Mesothelial cell of epicardium (in vitro differentiated cells): ENCODE data around the gene GRIK1. TPM values are rescaled to one million over a fixed set of nuclear protein-coding genes. Genes with fewer than 3 reads are reported as not detected.

Source experiments
- DNase-seq, 2 experiments: peaks; one replicate each; pipeline ENCODE4 v3.0.0; 2021; ENCODE audit warnings: low spot score in 2 of 2; ENCODE audit not compliant: unreplicated experiment in 2 of 2
- H3K27ac Mint-ChIP-seq: 2 replicates; pipeline ENCODE4 v1.8.0; 2021; ENCODE audit warnings: mixed read lengths
- H3K27me3 Mint-ChIP-seq: 2 replicates; pipeline ENCODE4 v1.8.0; 2021; ENCODE audit warnings: low read depth, mixed read lengths
- H3K36me3 Mint-ChIP-seq: 2 replicates; pipeline ENCODE4 v1.8.0; 2021; ENCODE audit warnings: mixed read lengths
- H3K4me1 Mint-ChIP-seq: 2 replicates; pipeline ENCODE4 v1.8.0; 2021; ENCODE audit warnings: mixed read lengths
- H3K4me3 Mint-ChIP-seq: 2 replicates; pipeline ENCODE4 v1.8.0; 2021; ENCODE audit warnings: mild to moderate bottlenecking, moderate library complexity, mixed read lengths
- H3K9me3 Mint-ChIP-seq: 2 replicates; pipeline ENCODE4 v1.8.0; 2021; ENCODE audit warnings: mixed read lengths
- total RNA-seq: library from RNA; stranded (reverse); gene quantifications from 3 replicates; pipeline ENCODE4 v1.2.1, GENCODE V29; 2021
- TF ChIP-seq, protein P1 (sequence below): fragments of 200-600 bp; sonication (generic); IDR thresholded peaks from one replicate; pipeline ENCODE4 v1.5.0; 2021; ENCODE audit warnings: antibody characterized with exemption; ENCODE audit not compliant: unreplicated experiment

The GRIK1 gene
- total RNA-seq, 1 donor from 2014 or later: 5.9 TPM

GRCh38 chr21:29654855-29655254, 284.9 kb downstream of the GRIK1 start:
- TF ChIP-seq, protein P1, sequence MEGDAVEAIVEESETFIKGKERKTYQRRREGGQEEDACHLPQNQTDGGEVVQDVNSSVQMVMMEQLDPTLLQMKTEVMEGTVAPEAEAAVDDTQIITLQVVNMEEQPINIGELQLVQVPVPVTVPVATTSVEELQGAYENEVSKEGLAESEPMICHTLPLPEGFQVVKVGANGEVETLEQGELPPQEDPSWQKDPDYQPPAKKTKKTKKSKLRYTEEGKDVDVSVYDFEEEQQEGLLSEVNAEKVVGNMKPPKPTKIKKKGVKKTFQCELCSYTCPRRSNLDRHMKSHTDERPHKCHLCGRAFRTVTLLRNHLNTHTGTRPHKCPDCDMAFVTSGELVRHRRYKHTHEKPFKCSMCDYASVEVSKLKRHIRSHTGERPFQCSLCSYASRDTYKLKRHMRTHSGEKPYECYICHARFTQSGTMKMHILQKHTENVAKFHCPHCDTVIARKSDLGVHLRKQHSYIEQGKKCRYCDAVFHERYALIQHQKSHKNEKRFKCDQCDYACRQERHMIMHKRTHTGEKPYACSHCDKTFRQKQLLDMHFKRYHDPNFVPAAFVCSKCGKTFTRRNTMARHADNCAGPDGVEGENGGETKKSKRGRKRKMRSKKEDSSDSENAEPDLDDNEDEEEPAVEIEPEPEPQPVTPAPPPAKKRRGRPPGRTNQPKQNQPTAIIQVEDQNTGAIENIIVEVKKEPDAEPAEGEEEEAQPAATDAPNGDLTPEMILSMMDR: no peak
- no peak overlapping the region for H3K27ac Mint-ChIP-seq
- peaks cover 8% of the 10 kb centered on the region for H3K36me3 Mint-ChIP-seq
- no peaks in the 10 kb centered on the region for H3K27me3 Mint-ChIP-seq
- no peak for DNase-seq
- H3K9me3 Mint-ChIP-seq: peaks cover 9% of the 10 kb centered on the region
- no peak overlapping the region for H3K4me3 Mint-ChIP-seq
- peaks cover 28% of the 10 kb centered on the region for H3K4me1 Mint-ChIP-seq

- H3K27me3 Mint-ChIP-seq: no peaks in the 10 kb centered on the region
- no peak overlapping the region for H3K4me3 Mint-ChIP-seq
- peaks cover 32% of the 10 kb centered on the region for H3K4me1 Mint-ChIP-seq
- no peak overlapping the region for H3K27ac Mint-ChIP-seq
- TF ChIP-seq, protein P1: no peak
- H3K9me3 Mint-ChIP-seq: peaks cover 6% of the 10 kb centered on the region
- no peak for DNase-seq
- H3K36me3 Mint-ChIP-seq: peaks cover 5% of the 10 kb centered on the region
These were observed 285.6 kb downstream of the GRIK1 start for GRCh38 chr21:29654203-29654602.

DNA sequence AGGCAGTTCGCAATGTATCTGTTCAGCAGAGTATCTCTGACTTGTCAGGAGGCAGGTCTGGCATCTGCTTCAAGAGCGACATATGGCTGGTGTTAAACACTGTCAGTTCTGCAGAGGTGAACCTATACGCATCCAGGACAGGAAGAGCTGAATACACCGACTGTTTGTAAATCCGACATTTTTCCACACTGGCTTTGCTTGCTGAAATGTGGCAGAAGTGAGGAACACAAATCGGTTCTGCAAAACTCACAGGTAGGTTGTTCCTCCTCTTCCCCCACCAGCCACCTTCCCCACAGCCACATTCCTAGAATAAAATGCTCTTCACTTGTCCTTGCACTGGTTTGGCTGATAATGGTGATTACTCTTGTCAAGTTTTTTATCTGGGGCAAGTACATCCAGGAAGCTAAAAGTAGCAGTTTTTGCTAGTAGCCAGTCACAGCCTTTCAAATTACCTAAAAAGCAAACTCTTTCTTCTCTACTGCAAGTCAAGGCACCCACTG, 289.2 kb downstream of the GRIK1 start:
- Mint-ChIP-seq H3K27me3 (no peaks in the 10 kb centered on the region), H3K4me3 (no peak overlapping the region), H3K36me3 (peaks cover 2% of the 10 kb centered on the region), H3K27ac (no peak overlapping the region), H3K4me1 (peaks cover 24% of the 10 kb centered on the region), H3K9me3 (peaks cover 2% of the 10 kb centered on the region)
- TF ChIP-seq, protein P1: no peak
- DNase-seq: no peak

DNA sequence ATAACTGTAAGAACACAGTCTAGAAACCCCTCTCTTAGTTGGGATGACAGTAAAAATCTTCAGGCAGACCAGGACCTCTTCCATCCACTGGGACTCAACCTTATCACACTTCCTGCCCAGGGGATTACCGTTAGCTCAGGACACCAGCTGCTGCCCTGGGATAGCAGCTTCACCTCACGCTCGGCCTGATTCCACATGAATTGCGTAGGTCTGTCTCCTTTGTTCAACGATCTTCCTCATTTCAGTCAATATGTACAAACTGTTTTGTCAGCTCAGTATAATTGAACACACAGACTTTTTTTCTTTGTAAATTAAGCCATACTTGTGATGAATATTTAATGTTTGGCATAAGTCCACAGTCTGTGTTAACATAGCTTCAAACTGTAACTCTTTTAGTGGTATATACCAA, 290.4 kb downstream of the GRIK1 start:
- no peak for DNase-seq
- TF ChIP-seq, protein P1: no peak
- H3K27me3 Mint-ChIP-seq: no peaks in the 10 kb centered on the region
- H3K27ac Mint-ChIP-seq: no peak overlapping the region
- no peaks in the 10 kb centered on the region for H3K9me3 Mint-ChIP-seq
- peaks cover 24% of the 10 kb centered on the region for H3K4me1 Mint-ChIP-seq
- no peak overlapping the region for H3K4me3 Mint-ChIP-seq
- H3K36me3 Mint-ChIP-seq: no peaks in the 10 kb centered on the region

GRCh38 chr21:29648710-29649240, 291.0 kb downstream of the GRIK1 start:
- Mint-ChIP-seq H3K27me3 (no peaks in the 10 kb centered on the region), H3K27ac (no peak overlapping the region)

More at GRCh38 chr21:29648710-29649240, 291.0 kb downstream of the GRIK1 start:
- H3K4me1 Mint-ChIP-seq: peaks cover 24% of the 10 kb centered on the region
- TF ChIP-seq, protein P1: no peak
- no peaks in the 10 kb centered on the region for H3K36me3 Mint-ChIP-seq
- no peak for DNase-seq
- H3K9me3 Mint-ChIP-seq: no peaks in the 10 kb centered on the region
- no peak overlapping the region for H3K4me3 Mint-ChIP-seq
